ENCODE data around the gene OR4P4.

OR4P4 gene

GRCh38 chr11:55634813-55635212, at the start of gene OR4P4:
OR4P4 (plus strand) TSS chr11:55635113.
- no peak for DNase-seq (ENCODE audit: low read depth)

GRCh38 chr11:55607545-55607944, 27.4 kb upstream of the OR4P4 start, which contains the start of gene OR4C11:
OR4C11 (minus strand) TSS chr11:55607645; CDS start chr11:55604373, 3,272 bp downstream.
- no peak for DNase-seq (ENCODE audit: low read depth)

GRCh38 chr11:55624531-55624930, 10.4 kb upstream of the OR4P4 start:
- no peak for DNase-seq (ENCODE audit: low read depth)

GRCh38 chr11:55648027-55648426, 13.1 kb downstream of the OR4P4 start, which contains the start of gene OR4S2:
OR4S2 (plus strand) TSS chr11:55648327; CDS start chr11:55650904, 2,577 bp downstream.
- DNase-seq (ENCODE audit: low read depth): no peak

GRCh38 chr11:55652560-55652959, 17.6 kb downstream of the OR4P4 start:
- DNase-seq (ENCODE audit: low read depth): no peak

- DNase-seq (ENCODE audit: low read depth): no peak
These were observed 20.2 kb downstream of the OR4P4 start for GRCh38 chr11:55655096-55655495.

GRCh38 chr11:55658031-55658573, 23.2 kb downstream of the OR4P4 start:
- DNase-seq (ENCODE audit: low read depth): no peak

- DNase-seq (ENCODE audit: low read depth): no peak
These were observed 23.7 kb downstream of the OR4P4 start for GRCh38 chr11:55658608-55659007.

GRCh38 chr11:55661901-55662300, 27.0 kb downstream of the OR4P4 start, which contains the start of gene OR4C6:
OR4C6 (plus strand) TSS chr11:55662201; CDS start chr11:55665167, 2,966 bp downstream.
- DNase-seq (ENCODE audit: low read depth): no peak

GRCh38 chr11:55669376-55669775, 34.5 kb downstream of the OR4P4 start:
- no peak for DNase-seq (ENCODE audit: low read depth)

GRCh38 chr11:55673860-55674259, 38.9 kb downstream of the OR4P4 start:
- DNase-seq (ENCODE audit: low read depth): no peak

Measured in ELR (cell line).